ENCODE data around the gene MRPL14.

MRPL14 gene

GRCh38 chr6:44122801-44123200 lies 4.5 kb downstream of the MRPL14 start:
- DNase-seq (ENCODE audit: low spot score): peak; percentile 53

GRCh38 chr6:44120692-44121443 lies 6.4 kb downstream of the MRPL14 start:
- peak; percentile 42 for DNase-seq (ENCODE audit: low spot score)

- DNase-seq (ENCODE audit: low spot score): no peak
These were observed 7.5 kb downstream of the MRPL14 start for GRCh38 chr6:44119704-44120262.

- peak; percentile 81 for DNase-seq (ENCODE audit: low spot score)
These were observed 9.7 kb downstream of the MRPL14 start for GRCh38 chr6:44117397-44118128.

DNA sequence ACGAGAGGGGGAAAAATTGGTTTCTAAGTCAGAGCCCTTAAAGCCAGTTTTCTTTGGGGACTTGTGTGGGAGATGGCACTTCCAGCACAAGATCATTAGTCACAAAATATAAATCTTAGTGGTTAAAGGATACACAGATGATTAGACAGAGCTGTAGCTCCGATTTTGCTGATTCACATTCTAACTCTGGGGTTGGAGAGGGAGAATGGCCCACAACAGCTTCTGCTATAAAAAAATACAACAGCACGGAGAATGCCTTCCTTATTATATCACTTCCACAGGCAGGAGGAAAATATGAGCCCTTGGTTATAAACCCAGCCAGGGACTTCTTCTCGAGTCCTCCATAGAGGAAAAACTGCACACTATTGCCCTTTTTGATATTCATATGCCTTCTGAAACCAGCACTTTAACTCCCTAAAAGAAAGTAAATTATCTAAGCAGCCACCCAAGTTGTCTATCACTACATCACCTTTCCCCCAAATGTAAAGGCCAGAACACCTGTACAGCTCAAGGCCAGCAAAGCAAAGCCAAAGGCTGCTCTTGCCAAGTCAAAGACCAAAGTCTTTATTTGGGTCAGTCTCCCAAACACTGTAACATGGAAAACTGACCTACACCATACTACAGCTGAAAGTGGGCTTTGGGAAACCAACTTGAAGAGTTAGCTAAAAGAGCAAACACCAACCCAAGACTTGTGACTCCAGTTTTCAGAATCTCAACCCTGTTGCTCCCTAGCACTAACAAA lies 10.4 kb downstream of the MRPL14 start:
- DNase-seq (ENCODE audit: low spot score): peak; percentile 95

DNA sequence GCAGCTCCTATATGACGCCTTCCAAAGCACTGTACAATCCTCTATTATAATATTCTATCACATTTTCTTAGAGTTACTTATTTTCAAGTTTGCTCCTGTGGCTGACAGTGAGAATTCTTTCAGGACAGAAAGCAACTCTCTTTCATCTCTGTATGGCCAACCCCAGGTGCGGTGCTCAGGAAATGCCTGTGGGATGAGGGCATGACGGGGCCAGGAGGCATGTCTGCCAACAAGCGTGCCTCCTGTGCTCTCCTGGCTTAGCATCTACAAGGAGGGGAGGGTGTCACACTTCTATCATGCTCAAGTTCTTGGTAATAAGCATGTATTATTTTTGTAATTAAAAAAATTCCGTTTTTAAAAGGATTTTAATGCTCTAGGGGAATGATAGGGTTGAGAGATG lies 11.4 kb downstream of the MRPL14 start:
- peak; percentile 95 for DNase-seq (ENCODE audit: low spot score)

DNA sequence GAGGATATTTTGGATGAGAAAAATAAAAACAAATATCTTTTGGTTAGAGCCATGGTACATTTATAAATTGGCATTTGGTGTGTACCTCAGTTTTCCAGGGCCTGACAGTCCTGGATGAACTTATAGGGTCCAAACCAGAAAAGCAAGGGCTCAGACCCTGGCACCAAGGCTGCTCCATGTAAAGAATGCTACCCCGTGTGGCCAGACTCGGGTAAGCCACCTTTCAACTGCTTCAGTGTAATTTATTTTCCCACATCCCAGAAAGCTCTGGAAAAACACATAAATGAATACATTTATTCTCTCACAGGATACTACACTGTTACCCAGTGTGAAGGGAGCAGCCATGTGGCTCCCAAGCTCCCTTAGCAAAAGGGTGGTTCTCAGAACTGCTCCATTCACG lies 13.8 kb downstream of the MRPL14 start:
- no peak for DNase-seq (ENCODE audit: low spot score)

DNA sequence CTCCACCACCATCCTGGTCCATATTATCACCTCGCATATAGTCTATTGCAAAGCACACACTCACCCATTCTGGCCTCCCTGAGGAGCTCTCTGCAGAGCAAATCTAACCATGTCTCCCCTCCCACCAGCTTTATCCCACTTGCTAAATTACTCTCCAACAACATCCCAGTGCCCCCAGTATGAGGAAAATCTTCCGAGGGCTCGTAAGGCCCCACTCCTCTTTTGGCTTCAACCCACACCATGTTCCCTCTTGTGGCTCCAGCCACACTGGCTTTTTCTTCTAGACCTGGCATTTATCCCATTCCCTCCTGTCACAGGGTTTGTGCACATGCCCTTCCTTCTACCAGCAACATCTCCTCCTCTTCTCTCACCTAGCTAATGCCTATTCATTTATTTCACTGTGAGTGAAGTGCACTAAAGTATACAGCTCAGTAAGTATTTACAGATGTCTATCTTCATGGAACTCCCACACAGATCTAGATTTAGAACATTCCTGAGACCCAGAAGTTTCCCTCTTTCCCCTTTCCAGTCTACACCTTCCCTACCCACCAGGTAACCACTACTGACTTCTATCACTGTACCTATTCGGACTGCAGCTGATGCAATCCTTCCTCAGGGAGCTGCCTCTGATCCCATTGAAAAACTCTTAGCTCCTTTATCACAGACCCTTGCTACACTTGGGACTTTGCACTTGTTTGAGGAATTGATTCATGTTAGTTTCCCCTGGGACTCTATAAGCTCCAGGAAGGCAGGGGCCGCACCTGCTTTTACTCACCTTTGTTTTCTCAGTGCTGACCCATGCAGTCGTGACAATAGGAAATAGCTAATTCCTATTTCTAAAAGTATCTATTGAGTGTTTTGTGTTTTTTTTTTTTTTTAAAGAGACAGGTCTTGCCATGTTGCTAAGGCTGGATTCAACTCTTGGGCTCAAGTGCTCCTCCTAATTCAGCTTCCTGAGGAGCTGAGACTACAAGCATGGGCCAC lies 15.5 kb downstream of the MRPL14 start:
- no peak for DNase-seq (ENCODE audit: low spot score)

DNA sequence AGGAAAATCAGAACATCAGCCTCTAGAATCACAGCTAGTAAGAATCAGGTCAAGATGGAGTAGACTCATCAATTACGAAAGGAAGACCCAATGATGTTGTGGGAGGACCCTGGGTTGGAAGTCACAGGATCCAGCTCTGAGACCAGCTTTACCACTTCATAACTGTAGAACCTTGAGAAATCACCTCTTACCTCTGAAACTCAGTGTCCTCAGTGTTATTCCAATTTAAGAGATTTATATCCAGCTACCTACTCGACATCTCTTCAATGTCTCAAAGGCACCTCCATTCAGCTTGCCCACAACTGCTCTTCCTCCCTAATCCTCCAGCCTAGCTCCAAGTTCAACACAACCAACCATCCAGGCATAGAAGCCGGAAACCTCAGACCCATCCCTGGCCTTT lies 16.3 kb downstream of the MRPL14 start:
- no peak for DNase-seq (ENCODE audit: low spot score)

DNA sequence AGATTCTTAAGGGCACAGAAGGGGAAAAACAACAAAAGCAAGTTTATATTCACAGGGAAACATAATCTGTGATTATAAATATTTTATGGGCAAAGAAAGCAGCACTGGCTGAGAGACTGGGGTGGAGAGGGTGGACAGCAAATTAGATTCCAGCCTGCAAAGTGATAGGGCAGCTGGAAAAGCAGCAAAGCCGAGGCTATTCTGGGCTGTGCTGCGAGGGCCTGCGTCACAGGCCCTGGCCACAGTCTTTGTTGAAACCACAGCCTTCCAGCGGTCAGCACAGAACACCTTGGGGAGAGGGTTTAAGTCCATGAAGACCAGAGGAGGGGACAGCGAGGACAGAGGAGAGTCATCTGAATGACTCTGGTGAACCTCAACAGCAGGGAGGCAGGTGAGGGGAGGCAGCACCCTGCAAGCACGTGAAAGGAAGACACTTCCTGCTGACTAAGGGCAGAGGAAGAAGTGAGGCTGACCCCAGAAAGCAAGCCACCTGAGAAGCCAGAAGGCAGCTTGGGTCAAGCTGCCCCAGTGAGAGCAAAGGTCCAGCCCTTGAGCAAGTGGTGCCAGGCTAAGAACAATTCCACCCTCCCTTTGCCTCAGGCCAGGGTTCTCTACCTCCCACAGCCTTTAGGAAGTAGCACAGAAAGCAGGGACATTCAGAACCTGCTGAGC lies 17.1 kb downstream of the MRPL14 start:
- DNase-seq (ENCODE audit: low spot score): no peak

- no peak for DNase-seq (ENCODE audit: low spot score)
These were observed 18.0 kb downstream of the MRPL14 start for GRCh38 chr6:44109212-44109611.

- no peak for DNase-seq (ENCODE audit: low spot score)
These were observed 18.8 kb downstream of the MRPL14 start for GRCh38 chr6:44108471-44108870.

GRCh38 chr6:44107017-44107416 lies 20.2 kb downstream of the MRPL14 start:
- no peak for DNase-seq (ENCODE audit: low spot score)

DNA sequence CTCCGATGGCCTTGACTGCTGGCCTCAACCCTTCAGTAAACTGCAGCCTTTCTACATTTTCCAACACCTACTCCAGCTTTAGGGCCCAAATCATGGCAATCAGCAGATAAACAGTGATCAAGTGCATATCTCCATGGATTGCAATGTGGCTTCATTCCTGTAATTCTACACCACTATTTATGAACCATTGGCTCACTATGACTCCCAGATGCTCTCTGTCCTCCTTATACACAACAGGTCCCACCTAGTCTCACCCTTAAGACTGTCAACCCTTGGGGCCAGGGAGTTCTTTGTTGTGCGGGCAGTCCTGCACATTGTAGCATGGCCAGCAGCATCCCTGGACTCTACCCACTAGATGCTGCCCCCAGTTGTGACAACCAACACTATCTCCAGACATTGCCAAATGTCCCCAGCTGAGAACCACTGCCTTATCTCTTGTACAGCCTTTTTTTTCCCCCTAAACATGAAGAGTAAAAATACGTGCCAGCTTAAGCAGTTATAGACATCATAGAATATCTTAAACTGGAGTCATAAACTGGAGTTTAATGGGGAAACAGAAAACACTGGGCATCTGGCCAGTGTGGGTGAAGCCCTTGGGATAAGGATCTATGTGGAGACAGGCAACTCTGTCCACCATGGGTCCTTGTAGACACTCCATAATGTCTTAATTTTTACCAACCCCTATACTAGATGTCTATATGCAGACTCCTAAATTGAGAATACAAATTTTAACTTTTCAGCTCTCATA lies 21.1 kb downstream of the MRPL14 start:
- DNase-seq (ENCODE audit: low spot score): no peak

GRCh38 chr6:44105146-44105545 lies 22.1 kb downstream of the MRPL14 start:
- DNase-seq (ENCODE audit: low spot score): no peak

GRCh38 chr6:44104481-44105021 lies 22.7 kb downstream of the MRPL14 start:
- DNase-seq (ENCODE audit: low spot score): no peak

DNA sequence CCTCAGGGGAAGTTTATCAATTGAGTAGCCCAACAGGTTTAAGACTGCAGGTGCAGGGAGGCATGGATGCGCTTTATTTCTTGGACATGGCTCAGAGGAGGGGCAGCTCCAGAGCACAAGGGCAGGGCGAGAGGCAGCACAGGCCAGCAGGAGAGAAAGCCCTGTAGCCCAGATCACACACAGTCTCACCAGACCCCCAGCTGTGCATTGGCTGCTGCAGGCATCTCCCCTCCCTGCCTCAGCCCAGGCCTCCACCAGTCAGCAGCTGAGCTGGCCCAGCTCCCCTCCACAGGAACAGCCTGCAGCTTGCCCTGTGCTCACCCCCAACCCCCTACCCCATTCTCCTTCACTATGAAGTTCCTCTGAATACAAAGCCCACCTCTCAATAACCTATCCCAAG lies 24.7 kb downstream of the MRPL14 start:
- no peak for DNase-seq (ENCODE audit: low spot score)

GRCh38 chr6:44101832-44102231 lies 25.4 kb downstream of the MRPL14 start:
- DNase-seq (ENCODE audit: low spot score): no peak

DNA sequence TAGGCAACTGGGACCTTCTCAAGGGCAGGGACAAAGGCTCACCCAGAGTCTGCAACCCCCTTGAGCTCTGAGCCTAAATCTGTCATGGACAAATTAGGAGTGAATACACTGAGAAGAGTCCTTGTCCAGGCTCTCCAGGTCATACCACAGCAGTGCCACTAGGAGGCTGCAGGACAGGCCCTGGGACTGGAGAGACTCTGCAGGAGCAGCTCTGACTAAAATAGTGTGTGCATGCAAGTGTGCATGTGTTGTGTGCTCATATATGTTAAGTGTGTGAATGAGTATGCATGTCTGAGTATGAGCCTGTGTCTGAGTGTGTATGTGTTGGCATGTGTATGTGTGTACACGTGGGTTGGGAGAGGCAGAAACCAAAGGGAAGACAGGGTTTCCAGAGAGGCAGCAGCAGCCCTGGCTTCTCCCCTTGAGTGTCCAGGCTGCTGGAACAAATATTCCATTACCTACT lies 27.1 kb downstream of the MRPL14 start:
- peak; percentile 59 for DNase-seq (ENCODE audit: low spot score)

DNA sequence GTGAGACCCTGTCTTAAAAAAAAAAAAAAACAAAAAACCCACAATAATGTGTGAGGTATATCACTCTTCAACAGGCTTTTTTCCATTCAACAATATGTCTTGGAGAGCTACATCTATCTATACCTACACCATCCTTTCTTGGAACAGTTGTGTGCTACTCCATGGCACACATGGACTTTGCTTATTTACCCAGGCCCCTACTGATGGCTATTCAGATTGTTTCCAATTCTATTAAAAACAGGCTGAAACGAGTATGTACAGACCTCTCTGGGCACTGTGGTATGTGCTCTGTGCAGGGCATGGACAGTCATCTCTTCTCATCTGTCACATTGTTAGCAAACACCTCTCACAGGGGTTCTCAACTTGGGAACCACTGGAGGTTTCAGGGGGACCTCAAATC lies 28.1 kb downstream of the MRPL14 start:
- no peak for DNase-seq (ENCODE audit: low spot score)

Measured in kidney tubule cell (primary cell).